ENCODE measurements around the gene ACTRT1.

ACTRT1 gene

GRCh38 chrX:128052303-128052702 is at the start of gene ACTRT1:
ACTRT1 (minus strand) TSS chrX:128052403; CDS start chrX:128052206, 197 bp downstream.
- no peak for DNase-seq

- DNase-seq, result no peak
These were observed 26.3 kb upstream of the ACTRT1 start for GRCh38 chrX:128078545-128078944.

GRCh38 chrX:128057421-128057820 is 5.2 kb upstream of the ACTRT1 start:
- DNase-seq, result no peak

GRCh38 chrX:128051526-128051925 is 677 bp downstream of the ACTRT1 start:
- no peak for DNase-seq

- no peak for DNase-seq
These were observed 16.9 kb downstream of the ACTRT1 start for GRCh38 chrX:128035318-128035717.

- DNase-seq, result no peak
These were observed 30.6 kb downstream of the ACTRT1 start for GRCh38 chrX:128021566-128021965.

- no peak for DNase-seq
These were observed 31.5 kb downstream of the ACTRT1 start for GRCh38 chrX:128020701-128021100.

GRCh38 chrX:128019218-128019617 is 33.0 kb downstream of the ACTRT1 start:
- no peak for DNase-seq

- DNase-seq, result no peak
These were observed 40.2 kb downstream of the ACTRT1 start for GRCh38 chrX:128012015-128012414.

GRCh38 chrX:128007882-128008281 is 44.3 kb downstream of the ACTRT1 start:
- DNase-seq, result no peak
